Occipital lobe (tissue), 2 donors: ENCODE data around the gene CTU2. TPM values are rescaled to one million over a fixed set of nuclear protein-coding genes. Genes with fewer than 3 reads are reported as not detected.

Source experiments
- DNase-seq: peaks from one replicate; lab custom pipeline; 2025; lab: John Stamatoyannopoulos, UW
- total RNA-seq: library from RNA; depleted of rRNA; stranded (reverse); fragments of >200 nt; gene quantifications from one replicate; pipeline ENCODE4 v1.2.3, GENCODE V29; 2014

The CTU2 gene
- total RNA-seq, 1 donor from 2014 or later, result 15.9 TPM

DNA sequence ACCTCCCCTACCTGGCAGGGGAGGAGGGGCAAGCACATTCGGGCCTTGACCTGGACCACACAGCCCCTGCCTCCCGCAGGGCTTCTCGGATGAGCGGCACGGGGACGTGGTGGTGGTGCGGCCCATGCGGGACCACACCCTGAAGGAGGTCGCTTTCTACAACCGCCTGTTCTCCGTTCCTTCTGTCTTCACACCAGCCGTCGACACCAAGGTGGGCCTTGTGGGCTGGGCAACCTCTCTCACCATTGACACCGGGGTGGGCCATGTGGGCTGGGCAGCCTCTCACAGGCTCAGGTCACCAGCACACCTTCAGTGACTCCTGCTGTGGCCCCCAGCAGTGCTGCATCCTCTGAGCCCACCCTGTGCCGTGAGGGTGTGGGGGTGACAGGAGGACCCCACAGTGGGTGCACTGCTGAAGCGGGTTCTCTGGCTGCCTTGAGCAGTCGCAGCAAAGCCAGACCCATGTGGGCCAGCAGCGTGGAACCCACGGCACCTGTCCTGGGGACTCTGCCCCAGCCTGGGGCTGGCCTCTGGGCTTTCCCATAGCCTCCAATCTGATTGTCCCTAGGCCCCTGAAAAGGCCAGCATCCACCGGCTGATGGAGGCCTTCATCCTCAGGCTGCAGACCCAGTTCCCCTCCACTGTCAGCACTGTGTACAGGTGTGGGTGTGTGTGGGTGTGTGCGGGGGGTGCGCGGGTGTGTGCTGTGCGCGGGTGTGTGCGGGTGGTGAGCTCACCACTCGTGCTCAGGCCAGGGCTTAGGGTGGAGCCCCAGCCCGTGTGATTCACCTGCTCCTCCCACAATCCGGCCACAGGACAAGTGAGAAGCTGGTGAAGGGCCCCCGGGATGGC is 7.5 kb downstream of the CTU2 start:
- DNase-seq, result no peak

GRCh38 chr16:88714420-88715302 is 8.4 kb downstream of the CTU2 start:
- no peak for DNase-seq

DNA sequence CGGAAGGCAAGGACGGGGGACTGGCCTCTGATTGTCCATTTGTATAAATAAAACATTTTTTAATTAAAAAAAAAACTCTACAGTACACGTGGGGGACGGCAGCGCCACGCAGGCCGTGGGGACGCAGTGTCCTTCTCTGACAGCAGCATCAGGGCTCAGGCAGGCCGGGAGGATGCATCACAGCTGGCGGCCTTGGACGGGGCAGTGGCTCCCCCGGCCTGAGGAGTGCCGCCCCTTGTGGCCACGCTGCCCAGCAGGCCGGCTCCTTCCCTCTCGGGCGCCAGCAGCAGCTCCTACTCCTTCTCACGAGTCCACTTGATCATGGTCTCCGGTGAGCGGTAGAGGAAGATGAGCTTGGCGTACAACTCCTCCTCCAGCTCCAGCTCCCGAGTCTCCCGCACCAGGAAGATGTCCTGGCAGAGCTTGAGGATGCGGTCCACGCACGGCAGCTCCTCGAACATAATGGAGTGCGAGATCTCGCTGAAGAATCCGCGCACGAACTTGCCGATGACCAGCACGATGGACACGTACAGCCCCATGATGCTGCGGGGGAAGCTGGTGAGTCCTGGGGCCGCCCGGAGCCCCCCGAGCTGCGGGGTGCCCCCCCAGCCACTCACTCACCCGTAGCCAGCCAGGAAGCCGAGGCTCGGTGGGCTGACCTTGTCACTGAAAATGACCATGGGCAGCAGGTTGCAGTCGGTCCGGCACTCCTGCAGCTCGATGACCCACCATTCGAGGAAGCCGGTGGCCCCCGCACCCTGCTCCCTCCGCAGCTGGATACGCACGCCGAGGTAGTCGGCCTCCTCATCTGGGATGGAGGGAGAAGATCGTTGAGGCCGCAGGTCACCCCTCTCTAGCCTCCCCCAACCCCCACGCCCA is 9.2 kb downstream of the CTU2 start:
- DNase-seq, result no peak

DNA sequence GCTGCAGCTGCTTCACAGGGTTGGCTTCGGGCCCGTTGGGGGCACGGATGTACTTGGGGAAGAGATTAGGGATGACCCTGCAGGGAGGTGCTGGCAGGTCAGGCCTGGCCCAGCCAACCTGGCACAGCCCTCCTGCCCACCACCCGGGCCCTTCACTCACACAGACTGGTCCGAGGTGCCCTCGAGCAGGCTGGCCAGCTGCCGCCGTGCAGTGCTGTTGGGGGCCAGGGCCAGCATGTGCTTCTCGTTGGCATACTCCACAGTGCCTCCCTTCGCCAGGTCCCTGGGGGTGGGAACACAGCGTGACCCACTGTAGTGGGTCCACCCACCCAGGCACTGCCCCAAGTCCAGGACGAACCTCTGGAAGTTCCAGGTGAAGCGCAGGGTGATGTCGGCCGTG is 9.9 kb downstream of the CTU2 start:
- no peak for DNase-seq

DNA sequence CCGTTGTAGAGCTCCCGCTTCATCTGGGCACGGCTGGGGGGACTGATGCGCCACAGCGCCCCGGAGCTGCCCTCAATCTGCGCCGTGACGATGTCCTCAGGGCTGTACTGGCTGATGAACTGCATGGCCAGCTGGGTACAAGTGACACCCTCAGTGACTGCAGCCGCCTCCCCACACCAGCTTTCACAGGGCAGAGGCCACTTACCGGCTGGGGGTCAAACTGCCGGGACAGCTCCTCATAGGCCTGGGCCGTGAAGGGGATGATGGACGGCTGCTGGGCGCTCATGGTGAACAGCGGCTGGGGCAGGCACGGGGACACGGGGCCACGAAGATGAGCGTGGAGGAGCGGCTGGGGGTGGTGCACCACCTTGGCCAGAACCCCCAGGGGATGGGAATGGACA is 10.3 kb downstream of the CTU2 start:
- no peak for DNase-seq

DNA sequence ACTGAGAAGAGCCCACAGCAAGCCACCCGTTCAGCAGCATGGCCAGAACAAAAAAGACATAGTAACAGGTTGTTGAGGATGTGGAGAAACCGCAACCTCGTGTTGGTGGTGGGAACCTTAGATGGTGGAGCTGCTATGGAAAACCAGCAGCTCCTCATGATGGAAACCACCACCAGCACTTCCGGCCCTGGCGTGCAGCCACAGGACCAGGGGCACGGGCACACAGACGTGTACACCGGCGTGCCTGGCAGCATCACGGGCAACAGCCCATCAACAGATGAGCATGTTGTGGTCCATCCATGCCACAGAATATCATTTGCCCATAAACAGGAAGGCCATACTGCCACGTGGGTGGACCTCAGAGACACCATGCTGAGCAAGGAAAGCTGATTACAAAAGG is 11.9 kb downstream of the CTU2 start:
- DNase-seq, result no peak

- peak; percentile 62 for DNase-seq
Measured at GRCh38 chr16:88719267-88719932, 13.1 kb downstream of the CTU2 start.

DNA sequence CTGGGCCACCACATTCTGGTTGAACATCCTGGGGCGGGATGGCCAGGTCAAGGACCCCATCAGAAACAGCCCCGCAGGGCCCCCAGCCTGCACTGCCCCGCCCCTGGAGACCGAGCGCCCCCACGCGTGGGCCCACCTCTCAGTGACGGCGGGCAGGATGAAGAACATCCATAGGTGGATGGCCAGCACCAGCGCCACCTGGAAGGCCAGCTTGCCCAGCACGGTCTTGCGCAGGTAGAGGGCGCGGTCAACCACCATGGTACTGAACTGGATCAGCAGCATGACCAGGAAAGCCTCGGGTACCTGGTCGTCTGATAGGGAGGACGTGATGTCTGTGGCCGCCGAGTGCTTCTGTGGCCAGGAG is 13.6 kb downstream of the CTU2 start:
- no peak for DNase-seq

- no peak for DNase-seq
Measured at GRCh38 chr16:88720396-88720970, 14.2 kb downstream of the CTU2 start.

- DNase-seq, result no peak
Measured at GRCh38 chr16:88721236-88721635, 14.9 kb downstream of the CTU2 start.

DNA sequence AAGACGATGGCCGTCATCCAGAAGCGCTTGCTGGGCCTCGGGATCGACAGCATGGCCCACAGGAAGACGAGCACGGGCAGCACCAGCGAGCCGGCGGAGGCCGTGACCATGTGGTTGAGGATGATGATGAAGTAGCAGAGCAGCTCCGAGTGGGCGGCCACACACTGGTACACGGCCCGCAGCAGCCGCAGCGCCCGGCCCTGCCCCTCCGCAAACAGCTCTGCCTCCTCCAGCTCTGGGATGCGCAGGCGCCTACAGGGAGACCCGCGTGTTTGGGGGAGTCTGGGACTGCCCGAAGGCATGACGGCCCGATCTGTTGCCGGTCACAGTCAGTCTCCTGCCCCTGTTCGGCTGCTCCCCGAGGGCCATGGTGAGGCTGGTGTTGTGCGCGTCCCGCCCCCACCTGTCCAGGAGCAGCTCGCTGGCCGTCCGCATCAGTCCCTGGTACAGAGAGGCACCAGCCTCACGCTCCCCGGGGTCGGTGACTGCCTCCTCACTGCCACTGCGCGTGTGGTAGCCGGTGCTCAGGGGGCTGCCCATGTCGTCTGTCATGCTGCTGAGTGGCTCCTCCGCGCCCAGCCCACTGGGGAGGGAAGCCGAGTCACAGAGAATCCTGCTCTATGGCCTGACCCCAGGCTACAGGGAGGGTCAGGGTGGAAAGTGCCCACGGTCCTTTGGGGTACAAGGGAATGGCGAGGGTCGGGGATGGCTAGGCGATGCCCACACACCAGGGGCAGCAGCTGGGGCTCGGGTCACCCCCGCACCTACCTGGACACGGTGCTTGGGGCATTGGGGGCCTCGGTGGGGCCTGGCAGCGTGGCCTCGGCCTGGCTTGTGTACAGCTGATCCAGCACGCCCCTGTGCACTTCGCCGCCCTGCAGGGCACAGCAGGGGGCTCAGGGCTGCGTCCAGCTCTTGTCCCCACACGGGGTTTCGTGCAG is 15.8 kb downstream of the CTU2 start:
- DNase-seq, result no peak

GRCh38 chr16:88722784-88723506 is 16.6 kb downstream of the CTU2 start:
- no peak for DNase-seq

GRCh38 chr16:88723507-88723887 is 17.2 kb downstream of the CTU2 start:
- no peak for DNase-seq

DNA sequence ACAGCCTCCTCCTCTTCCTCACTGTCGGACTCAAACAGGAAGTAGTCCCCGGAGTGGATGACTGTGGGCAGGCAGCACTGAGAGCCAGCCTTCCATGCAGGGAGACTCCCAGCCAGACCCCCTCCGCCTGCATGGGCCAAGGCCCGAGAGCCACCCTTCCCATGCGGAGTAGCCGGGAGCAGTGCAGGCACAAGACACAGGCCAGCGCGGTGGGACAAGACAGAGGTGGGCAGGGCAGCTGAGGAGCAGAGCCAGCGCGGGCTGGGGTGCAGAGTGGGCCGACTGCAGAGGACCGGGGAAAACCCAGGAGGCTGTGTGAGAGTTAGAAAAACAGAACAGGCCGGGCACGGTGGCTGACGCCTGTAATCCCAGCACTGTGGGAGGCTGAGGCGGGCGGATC is 17.6 kb downstream of the CTU2 start:
- DNase-seq, result no peak

- no peak for DNase-seq
Measured at GRCh38 chr16:88724855-88725555, 18.7 kb downstream of the CTU2 start.

- no peak for DNase-seq
Measured at GRCh38 chr16:88725609-88726407, 19.5 kb downstream of the CTU2 start.

DNA sequence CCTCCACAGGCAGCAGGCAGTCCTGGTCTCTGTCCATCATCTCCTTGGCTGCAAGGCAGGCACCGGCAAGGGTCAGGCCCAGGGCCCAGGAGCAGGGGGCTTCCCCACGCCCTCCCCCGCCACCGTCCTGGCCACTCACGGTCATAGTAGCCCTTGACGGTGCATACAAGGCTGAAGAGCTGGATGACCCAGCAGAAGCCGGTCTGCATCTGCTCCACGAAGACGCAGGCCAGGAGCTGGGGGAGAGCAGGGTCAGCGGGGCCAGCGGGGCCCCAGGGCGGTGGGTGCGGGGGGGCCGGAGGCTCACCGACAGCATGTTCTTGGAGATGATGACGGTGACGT is 20.1 kb downstream of the CTU2 start:
- DNase-seq, result no peak

- no peak for DNase-seq
Measured at GRCh38 chr16:88726981-88727380, 20.7 kb downstream of the CTU2 start.
